ENCODE measurements around the gene GCG. TPM values are rescaled to one million over a fixed set of nuclear protein-coding genes. Genes with fewer than 3 reads are reported as not detected.

Gene GCG
- total RNA-seq (2022; extraction: Qiagen RNA extraction; ENCODE audit: low read depth), result not detected in 5 replicates

GRCh38 chr2:162152147-162152546, at the start of gene GCG:
GCG (minus strand) TSS chr2:162152247; CDS start chr2:162149178, 3,069 bp downstream.

Other genes starting within 250 kb of the GCG start
- gene DPP4, start 78.0 kb downstream of the GCG start, total RNA-seq (2022; extraction: Qiagen RNA extraction; ENCODE audit: low read depth), result 0.39 to 0.52 TPM (median 0.47 TPM) in 5 replicates
- 0.08 to 0.15 TPM (median 0.11 TPM) in 3 of 5 replicates, not detected in the others for gene FAP, start 91.2 kb upstream of the GCG start, total RNA-seq (2022; extraction: Qiagen RNA extraction; ENCODE audit: low read depth)
- gene IFIH1, start 166.4 kb upstream of the GCG start, total RNA-seq (2022; extraction: Qiagen RNA extraction; ENCODE audit: low read depth), result 0.89 to 1.7 TPM (median 1.2 TPM) in 5 replicates
- 5.3 to 7.6 TPM (median 5.6 TPM) in 5 replicates for gene GCA, start 191.9 kb upstream of the GCG start, total RNA-seq (2022; extraction: Qiagen RNA extraction; ENCODE audit: low read depth)